ENCODE data around the gene ZNF454. TPM values are rescaled to one million over a fixed set of nuclear protein-coding genes. Genes with fewer than 3 reads are reported as not detected.

Gene ZNF454
- total RNA-seq, 1 donor from 2014 or later: 2.6 TPM

GRCh38 chr5:179006564-179006963, 65.6 kb downstream of the ZNF454 start:
- DNase-seq: no peak
- intact Hi-C loops (cut with micrococcal nuclease): no loop called here
- H3K4me3 ChIP-seq: no peak overlapping the region
- H3K9me3 ChIP-seq (replicated peaks): peaks cover 54% of the 10 kb centered on the region
- H3K27me3 ChIP-seq (ENCODE audit: low read depth): peaks cover 5% of the 10 kb centered on the region
- H3K4me1 ChIP-seq: no peaks in the 10 kb centered on the region
- no peaks in the 10 kb centered on the region for H3K36me3 ChIP-seq
- TF ChIP-seq, protein P1, sequence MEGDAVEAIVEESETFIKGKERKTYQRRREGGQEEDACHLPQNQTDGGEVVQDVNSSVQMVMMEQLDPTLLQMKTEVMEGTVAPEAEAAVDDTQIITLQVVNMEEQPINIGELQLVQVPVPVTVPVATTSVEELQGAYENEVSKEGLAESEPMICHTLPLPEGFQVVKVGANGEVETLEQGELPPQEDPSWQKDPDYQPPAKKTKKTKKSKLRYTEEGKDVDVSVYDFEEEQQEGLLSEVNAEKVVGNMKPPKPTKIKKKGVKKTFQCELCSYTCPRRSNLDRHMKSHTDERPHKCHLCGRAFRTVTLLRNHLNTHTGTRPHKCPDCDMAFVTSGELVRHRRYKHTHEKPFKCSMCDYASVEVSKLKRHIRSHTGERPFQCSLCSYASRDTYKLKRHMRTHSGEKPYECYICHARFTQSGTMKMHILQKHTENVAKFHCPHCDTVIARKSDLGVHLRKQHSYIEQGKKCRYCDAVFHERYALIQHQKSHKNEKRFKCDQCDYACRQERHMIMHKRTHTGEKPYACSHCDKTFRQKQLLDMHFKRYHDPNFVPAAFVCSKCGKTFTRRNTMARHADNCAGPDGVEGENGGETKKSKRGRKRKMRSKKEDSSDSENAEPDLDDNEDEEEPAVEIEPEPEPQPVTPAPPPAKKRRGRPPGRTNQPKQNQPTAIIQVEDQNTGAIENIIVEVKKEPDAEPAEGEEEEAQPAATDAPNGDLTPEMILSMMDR (IDR thresholded peaks at IDR 0.05; ENCODE audit: borderline replicate concordance): no peak
- no peak overlapping the region for H3K27ac ChIP-seq (replicated peaks)

DNA sequence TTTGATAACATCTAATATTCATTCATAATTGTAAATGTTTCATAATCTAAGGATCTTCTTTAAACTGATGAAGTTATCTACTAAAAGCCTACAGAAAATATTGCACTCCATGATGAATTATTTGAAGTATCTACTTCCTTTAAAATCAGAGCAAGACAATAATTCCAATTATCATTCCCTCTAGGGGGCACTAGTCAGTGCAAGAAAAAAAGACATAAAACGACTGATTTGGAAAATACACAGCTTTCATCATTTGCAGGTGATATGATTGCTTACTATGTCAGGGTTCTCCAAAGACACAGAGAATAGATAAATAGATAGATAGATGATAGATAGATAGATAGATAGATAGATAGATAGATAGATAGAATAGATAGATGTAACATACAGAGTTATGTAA, 67.7 kb downstream of the ZNF454 start:
- H3K9me3 ChIP-seq (replicated peaks): peaks cover 62% of the 10 kb centered on the region
- H3K4me3 ChIP-seq: no peak overlapping the region
- no peak for DNase-seq
- H3K27ac ChIP-seq (replicated peaks): no peak overlapping the region
- intact Hi-C loops (cut with micrococcal nuclease): no loop called here
- no peaks in the 10 kb centered on the region for H3K36me3 ChIP-seq
- H3K4me1 ChIP-seq: no peaks in the 10 kb centered on the region
- no peaks in the 10 kb centered on the region for H3K27me3 ChIP-seq (ENCODE audit: low read depth)
- TF ChIP-seq, protein P1 (IDR thresholded peaks at IDR 0.05; ENCODE audit: borderline replicate concordance): no peak

Other genes with a start within 250 kb of the ZNF454 start
- 9.0 TPM for gene ZNF354A, start 210.5 kb upstream of the ZNF454 start, total RNA-seq
- 7.2 TPM for gene ZNF354B, start 81.2 kb upstream of the ZNF454 start, total RNA-seq
- gene ZFP2, start 45.3 kb upstream of the ZNF454 start, total RNA-seq: 0.80 TPM
- not detected for gene GRM6, start 54.1 kb downstream of the ZNF454 start, total RNA-seq
- gene ZNF879, start 82.6 kb downstream of the ZNF454 start, total RNA-seq: 6.4 TPM
- gene ZNF354C, start 119.2 kb downstream of the ZNF454 start, total RNA-seq: 5.2 TPM

Measured in left ventricle myocardium inferior (tissue), 1 donor.